Neural cell (in vitro differentiated cells): ENCODE measurements around the gene FLT3. TPM values are rescaled to one million over a fixed set of nuclear protein-coding genes. Genes with fewer than 3 reads are reported as not detected.

Experiments
- H2AFZ ChIP-seq: fragments of 200-600, 300-800 bp; sonication (generic), shearing (Covaris generic); 2 replicates; pipeline ENCODE4 v1.6.0; 2014; ENCODE audit warnings: low read depth, mild to moderate bottlenecking, antibody characterized with exemption, low read length, moderate library complexity
- H3F3A ChIP-seq: fragments of 200-600 bp; shearing (Covaris generic); 2 replicates; pipeline ENCODE4 v1.6.1; 2016; ENCODE audit warnings: mild to moderate bottlenecking, moderate library complexity, mixed read lengths, antibody characterized with exemption, low read length; ENCODE audit not compliant: insufficient read depth, poor library complexity, severe bottlenecking
- H3K27ac ChIP-seq: fragments of 200-600, 300-800 bp; sonication (generic), shearing (Covaris generic); 2 replicates; pipeline ENCODE4 v1.5.1; 2014; ENCODE audit warnings: mild to moderate bottlenecking, low read length, moderate library complexity
- H3K27me3 ChIP-seq: fragments of 300-800, 200-600 bp; sonication (generic), shearing (Covaris generic); 2 replicates; pipeline ENCODE4 v1.6.0; 2014; ENCODE audit warnings: mild to moderate bottlenecking, low read depth, low read length, moderate library complexity; ENCODE audit not compliant: insufficient read depth
- H3K36me3 ChIP-seq: fragments of 300-800, 200-600 bp; sonication (generic), shearing (Covaris generic); 2 replicates; pipeline ENCODE4 v1.5.1; 2014; ENCODE audit warnings: mild to moderate bottlenecking, antibody characterized with exemption, low read length, moderate library complexity; ENCODE audit not compliant: insufficient read depth
- H3K4me2 ChIP-seq: fragments of 300-800, 200-600 bp; sonication (generic), shearing (Covaris generic); 2 replicates; pipeline ENCODE4 v1.6.0; 2014; ENCODE audit warnings: mild to moderate bottlenecking, low read length
- H3K4me3 ChIP-seq: fragments of 300-800, 200-600 bp; sonication (generic), shearing (Covaris generic); 2 replicates; pipeline ENCODE4 v1.5.1; 2014; ENCODE audit warnings: mild to moderate bottlenecking, low read length, moderate library complexity
- H3K79me2 ChIP-seq: fragments of 200-600 bp; shearing (Covaris generic); replicated peaks from 2 replicates; pipeline ENCODE4 v1.6.0; 2014; ENCODE audit warnings: mild to moderate bottlenecking, low read length, moderate library complexity; ENCODE audit not compliant: insufficient read depth
- H3K9ac ChIP-seq: fragments of 300-800, 200-600 bp; sonication (generic), shearing (Covaris generic); 2 replicates; pipeline ENCODE4 v1.6.1; 2016; ENCODE audit warnings: mild to moderate bottlenecking, low read length, mixed read lengths
- H3K9me2 ChIP-seq: fragments of 200-600 bp; shearing (Covaris generic); 2 replicates; pipeline ENCODE4 v1.6.1; 2016; ENCODE audit warnings: mild to moderate bottlenecking, low read length, mixed read lengths; ENCODE audit not compliant: insufficient read depth
- H3K9me3 ChIP-seq: fragments of 200-600, 300-800 bp; sonication (generic), shearing (Covaris generic); 2 replicates; pipeline ENCODE4 v1.6.1; 2016; ENCODE audit warnings: mild to moderate bottlenecking, mixed run types, low read length, moderate library complexity, mixed read lengths
- H4K20me1 ChIP-seq: fragments of 200-600 bp; shearing (Covaris generic); 2 replicates; pipeline ENCODE4 v1.6.1; 2016; ENCODE audit warnings: mild to moderate bottlenecking, mixed run types; ENCODE audit not compliant: insufficient read depth
- CTCF ChIP-seq: fragments of 450-650 bp; IDR thresholded peaks from 2 replicates; pipeline ENCODE4 v1.5.1; 2014; ENCODE audit warnings: antibody characterized with exemption, mild to moderate bottlenecking, moderate library complexity; ENCODE audit not compliant: poor library complexity, severe bottlenecking
- EP300 ChIP-seq: fragments of 450-650 bp; conservative IDR thresholded peaks from 2 replicates; pipeline ENCODE4 v1.6.1; 2014; ENCODE audit warnings: antibody characterized with exemption, mild to moderate bottlenecking, moderate library complexity; ENCODE audit not compliant: poor library complexity, severe bottlenecking
- EZH2 ChIP-seq: fragments of 200-600, 300-800 bp; shearing (Covaris generic), sonication (generic); IDR thresholded peaks from 2 replicates; pipeline ENCODE4 v1.6.1; 2014; ENCODE audit warnings: antibody characterized with exemption, low read length, borderline replicate concordance, mild to moderate bottlenecking; ENCODE audit not compliant: insufficient read depth, poor library complexity, severe bottlenecking
- MXI1 ChIP-seq: fragments of 450-650 bp; conservative IDR thresholded peaks from 2 replicates; pipeline ENCODE4 v1.6.1; 2014; ENCODE audit warnings: antibody characterized with exemption, mild to moderate bottlenecking; ENCODE audit not compliant: poor library complexity, severe bottlenecking
- POLR2AphosphoS5 ChIP-seq: IDR thresholded peaks from 2 replicates; pipeline ENCODE4 v1.6.1; 2012
- RAD21 ChIP-seq: fragments of 450-650 bp; conservative IDR thresholded peaks from 2 replicates; pipeline ENCODE4 v1.6.1; 2014; ENCODE audit warnings: antibody characterized with exemption, mild to moderate bottlenecking, moderate library complexity
- REST ChIP-seq: IDR thresholded peaks from 2 replicates; pipeline ENCODE4 v1.6.1; 2012; ENCODE audit warnings: borderline replicate concordance
- SMC3 ChIP-seq: fragments of 450-650 bp; conservative IDR thresholded peaks from 2 replicates; pipeline ENCODE4 v1.6.1; 2014; ENCODE audit warnings: antibody characterized with exemption, mild to moderate bottlenecking, moderate library complexity; ENCODE audit not compliant: poor library complexity
- TAF1 ChIP-seq: IDR thresholded peaks from 2 replicates; pipeline ENCODE4 v1.6.1; 2012; ENCODE audit warnings: low read depth
- polyA plus RNA-seq: library from polyadenylated mRNA; depleted of rRNA; stranded (reverse); fragments of >200 nt; gene quantifications from 2 replicates; pipeline ENCODE4 v1.2.3, GENCODE V29; 2014

FLT3 gene
- polyA plus RNA-seq, 1 donor from 2014 or later, result 0.41 TPM

GRCh38 chr13:28129911-28130693 is 29.7 kb upstream of the FLT3 start:
- Histone ChIP-seq H2AFZ (no peak overlapping the region), H3K79me2 (no peaks in the 10 kb centered on the region), H4K20me1 (no peaks in the 10 kb centered on the region), H3K36me3 (no peaks in the 10 kb centered on the region), H3K27ac (no peak overlapping the region), H3K9ac (no peak overlapping the region), H3K4me3 (no peak overlapping the region), H3K9me3 (no peaks in the 10 kb centered on the region), H3K9me2 (no peaks in the 10 kb centered on the region), H3K4me2 (no peak overlapping the region), H3K27me3 (no peaks in the 10 kb centered on the region), H3F3A (no peaks in the 10 kb centered on the region)
- TF ChIP-seq TAF1 (no peak), REST (no peak), SMC3 (no peak), CTCF (no peak), EZH2 (no peak), EP300 (no peak), RAD21 (no peak), POLR2AphosphoS5 (no peak), MXI1 (no peak)

- H3K4me3 ChIP-seq, result no peak overlapping the region
Measured at GRCh38 chr13:28128926-28129325, 28.6 kb upstream of the FLT3 start.

More at GRCh38 chr13:28128926-28129325, 28.6 kb upstream of the FLT3 start:
- Histone ChIP-seq H3K9me2 (no peaks in the 10 kb centered on the region), H3F3A (no peaks in the 10 kb centered on the region), H3K79me2 (no peaks in the 10 kb centered on the region), H3K27me3 (no peaks in the 10 kb centered on the region), H3K4me2 (no peak overlapping the region), H4K20me1 (no peaks in the 10 kb centered on the region), H3K36me3 (no peaks in the 10 kb centered on the region), H2AFZ (no peak overlapping the region), H3K27ac (no peak overlapping the region), H3K9ac (no peak overlapping the region), H3K9me3 (no peaks in the 10 kb centered on the region)
- TF ChIP-seq POLR2AphosphoS5 (no peak), EP300 (no peak), EZH2 (no peak), TAF1 (no peak), REST (no peak), RAD21 (no peak), CTCF (no peak), SMC3 (no peak), MXI1 (no peak)
